Jurkat, Clone E6-1 (cell line): ENCODE results near the gene DCAF12. TPM values are rescaled to one million over a fixed set of nuclear protein-coding genes. Genes with fewer than 3 reads are reported as not detected.
"Not testable (repeated sequence)": the region's sequence is repeated elsewhere in the genome, so short reads cannot be mapped to it uniquely, and the experiment has no call there.

Experiments
- DNase-seq: peaks from one replicate; pipeline ENCODE4 v3.0.0-alpha.2; 2011; ENCODE audit warnings: low read depth, low spot score
- H3K4me3 ChIP-seq: 2 replicates; pipeline ENCODE4 v1.5.1; 2011; ENCODE audit warnings: mild to moderate bottlenecking, low read length, control low read depth, moderate library complexity
- polyA plus RNA-seq: library from polyadenylated mRNA; unstranded; fragments of >200 nt; gene quantifications from one replicate; pipeline ENCODE4 v1.2.1, GENCODE V29; 2012; ENCODE audit warnings: missing spikeins; ENCODE audit not compliant: insufficient read length, insufficient read depth

DCAF12 gene
- 49.4 TPM for polyA plus RNA-seq

DNA sequence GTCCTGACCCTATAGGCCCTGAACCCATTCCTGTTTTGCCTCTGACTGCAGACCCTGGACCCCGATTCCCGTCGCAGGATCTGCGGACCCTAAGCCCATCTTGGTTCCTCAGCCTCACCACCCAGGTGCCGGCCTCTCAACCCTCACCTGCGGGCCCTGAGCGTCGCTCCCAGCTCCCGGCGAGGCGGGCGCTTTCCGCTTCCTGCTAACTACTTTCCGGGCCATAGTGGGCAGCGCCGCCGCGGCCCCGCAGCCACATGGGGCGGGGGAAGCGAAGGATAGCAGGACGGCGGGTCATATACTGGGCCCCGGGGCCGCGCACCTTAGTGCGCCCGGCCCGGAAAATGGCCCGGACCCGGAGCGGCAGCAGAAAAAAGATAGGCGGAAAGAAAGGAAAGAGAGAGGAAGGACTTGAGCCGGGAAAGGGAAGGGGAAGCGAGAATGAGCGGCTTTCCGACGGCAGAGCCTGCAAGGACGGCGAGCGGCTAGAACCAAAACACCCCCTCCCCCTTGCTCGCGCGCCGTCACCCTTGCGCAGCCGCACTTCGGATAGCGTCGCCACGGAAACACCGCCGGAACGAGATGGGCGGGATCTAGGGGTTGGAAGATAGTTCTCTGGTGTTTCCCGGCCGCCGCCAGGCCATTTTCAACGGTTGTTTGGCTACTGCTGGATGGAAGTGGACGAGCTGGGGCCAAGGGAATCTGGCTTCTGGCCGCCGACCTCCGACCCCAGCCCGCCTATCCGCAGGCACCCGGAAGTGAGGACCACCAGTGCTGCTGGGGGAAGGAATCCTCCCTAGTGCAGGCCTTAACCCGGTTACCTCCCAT lies at the start of gene DCAF12:
TSS of gene DCAF12 (minus strand) at position 492 of the 828 bp plus-strand sequence. CDS start at position 225, 267 bp downstream.
- peak within 1 kb of the TSS; percentile 99 for H3K4me3 ChIP-seq
- DNase-seq: peak; percentile 86

DNA sequence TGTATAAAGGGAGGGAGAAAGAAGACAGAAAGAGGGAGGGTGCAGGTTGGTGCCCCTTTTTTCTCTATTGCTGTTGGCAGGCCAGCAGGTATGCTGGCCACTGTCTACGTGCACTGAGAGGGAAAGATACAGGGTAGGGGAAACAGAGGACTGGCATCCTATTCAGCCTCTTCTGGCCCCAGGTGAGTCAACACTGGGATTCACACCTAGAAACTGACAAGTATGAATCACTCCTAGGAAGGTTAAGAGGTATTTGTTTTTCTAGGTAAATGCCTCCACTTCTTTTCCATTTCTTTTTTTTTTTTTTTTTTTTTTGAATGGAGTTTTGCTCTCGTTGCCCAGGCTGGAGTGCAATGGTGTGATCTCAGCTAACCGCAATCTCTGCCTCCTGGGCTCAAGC lies 49.6 kb upstream of the DCAF12 start:
- no peak overlapping the region for H3K4me3 ChIP-seq
- no peak for DNase-seq

DNA sequence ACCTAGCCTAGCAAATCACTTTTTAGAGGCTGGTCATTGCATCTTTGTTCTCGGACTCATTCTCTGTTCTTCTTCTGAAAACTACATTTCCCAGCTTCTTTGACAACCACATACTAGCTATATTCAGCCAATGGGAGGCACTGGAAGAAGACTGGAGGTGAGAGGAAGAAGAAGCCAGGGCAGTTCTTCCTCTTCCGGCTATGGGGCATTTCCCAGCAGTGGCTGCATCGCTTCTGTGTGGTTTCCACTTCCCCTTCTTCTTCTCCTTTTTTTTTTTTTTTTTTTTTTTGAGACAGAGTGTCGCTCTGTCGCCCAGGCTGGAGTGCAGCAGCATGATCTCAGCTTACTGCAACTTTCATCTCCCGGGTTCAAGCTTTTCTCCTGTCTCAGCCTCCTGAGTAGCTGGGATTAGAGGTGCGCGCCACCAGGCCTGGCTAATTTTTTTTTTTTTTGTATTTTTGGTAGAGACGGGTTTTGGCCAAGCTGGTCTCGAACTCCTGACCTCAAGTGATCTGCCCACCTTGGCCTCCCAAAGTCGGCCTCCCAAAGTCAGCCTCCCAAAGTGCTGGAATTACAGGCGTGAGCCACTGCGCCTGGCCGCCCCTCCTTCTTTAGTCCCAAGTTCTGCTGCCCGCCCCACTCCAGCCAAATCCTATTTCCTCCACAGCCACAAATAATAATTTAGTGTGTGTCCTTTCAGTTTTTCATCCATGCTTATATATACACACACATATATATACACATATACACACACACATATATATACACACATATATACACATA lies 45.4 kb upstream of the DCAF12 start:
- DNase-seq: peak; percentile 57
- H3K4me3 ChIP-seq: no peak overlapping the region

DNA sequence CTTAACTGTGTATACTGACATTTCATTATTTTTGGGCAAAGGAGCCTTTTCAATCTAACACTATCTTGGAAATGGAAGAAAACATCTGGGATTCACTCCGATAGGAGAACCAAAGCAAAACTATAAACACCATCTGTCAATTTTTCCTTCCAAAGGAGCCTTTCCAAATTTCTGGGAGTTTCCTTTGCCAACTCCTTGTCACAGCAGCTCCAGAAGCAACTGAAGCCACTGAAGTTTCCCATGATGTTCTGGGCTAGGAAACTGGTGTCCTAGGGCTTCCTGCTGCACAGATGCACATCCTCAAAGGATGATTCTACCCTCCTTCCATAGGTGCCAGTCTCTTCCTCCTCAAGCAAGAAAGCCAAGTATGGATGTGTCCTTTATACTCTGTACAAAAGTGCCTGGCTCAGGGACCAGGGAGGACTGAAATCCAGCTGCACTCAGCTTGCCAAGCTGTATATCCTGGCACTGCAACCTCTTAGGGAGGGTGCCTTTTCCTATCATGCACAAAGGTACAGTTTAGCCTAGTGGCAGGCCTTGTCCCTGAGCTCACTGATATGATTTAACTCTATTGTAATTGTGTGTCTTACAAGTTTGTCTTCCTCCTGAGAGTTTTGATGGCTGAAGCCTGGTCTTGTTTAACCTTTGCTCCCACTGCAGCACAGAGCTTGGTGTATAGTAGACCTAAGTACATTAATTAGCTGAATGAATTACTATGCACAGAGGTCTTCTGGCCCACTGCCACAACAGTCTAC lies 43.9 kb upstream of the DCAF12 start:
- DNase-seq: no peak

DNA sequence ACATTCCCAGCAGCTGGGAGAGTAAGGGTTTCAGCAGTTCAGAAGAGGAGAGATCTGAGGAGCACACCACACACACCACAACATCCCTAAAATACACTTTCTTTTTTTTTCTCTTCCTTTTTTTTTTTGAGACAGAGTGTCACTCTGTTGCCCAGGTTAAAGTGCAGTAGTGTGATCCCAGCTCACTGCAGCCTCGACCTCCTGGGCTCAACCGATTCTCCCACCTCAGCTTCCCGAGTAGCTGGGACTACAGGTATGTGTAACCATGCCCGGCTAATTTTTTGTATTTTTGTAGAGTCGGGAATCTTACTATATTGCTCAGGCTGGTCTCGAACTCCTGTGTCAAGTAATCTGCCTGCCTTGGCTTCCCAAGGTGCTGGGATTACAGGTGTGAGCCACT lies 42.6 kb upstream of the DCAF12 start:
- H3K4me3 ChIP-seq: no peak overlapping the region
- DNase-seq: no peak

More for the DNA sequence above, 43.9 kb upstream of the DCAF12 start:
- no peak overlapping the region for H3K4me3 ChIP-seq

DNA sequence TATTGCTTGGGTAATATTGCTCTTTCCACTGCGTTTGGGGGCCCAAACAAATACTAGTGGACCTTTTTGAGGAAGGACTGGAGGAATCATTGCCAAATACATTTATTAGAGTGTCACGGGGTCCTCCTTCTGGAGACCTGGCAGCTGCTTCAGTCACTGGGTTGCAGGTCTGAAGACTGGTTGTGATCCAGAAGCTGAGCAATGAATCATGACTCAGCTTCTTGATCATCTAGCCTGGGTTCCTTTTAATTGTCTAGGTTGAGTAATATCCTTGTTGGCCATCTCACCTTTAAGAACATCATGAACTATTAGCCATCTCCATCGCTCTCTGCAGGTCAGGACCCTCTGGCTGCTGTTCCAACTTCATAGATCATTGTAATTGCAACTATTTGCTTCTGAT lies 36.9 kb upstream of the DCAF12 start:
- no peak overlapping the region for H3K4me3 ChIP-seq
- DNase-seq: no peak

DNA sequence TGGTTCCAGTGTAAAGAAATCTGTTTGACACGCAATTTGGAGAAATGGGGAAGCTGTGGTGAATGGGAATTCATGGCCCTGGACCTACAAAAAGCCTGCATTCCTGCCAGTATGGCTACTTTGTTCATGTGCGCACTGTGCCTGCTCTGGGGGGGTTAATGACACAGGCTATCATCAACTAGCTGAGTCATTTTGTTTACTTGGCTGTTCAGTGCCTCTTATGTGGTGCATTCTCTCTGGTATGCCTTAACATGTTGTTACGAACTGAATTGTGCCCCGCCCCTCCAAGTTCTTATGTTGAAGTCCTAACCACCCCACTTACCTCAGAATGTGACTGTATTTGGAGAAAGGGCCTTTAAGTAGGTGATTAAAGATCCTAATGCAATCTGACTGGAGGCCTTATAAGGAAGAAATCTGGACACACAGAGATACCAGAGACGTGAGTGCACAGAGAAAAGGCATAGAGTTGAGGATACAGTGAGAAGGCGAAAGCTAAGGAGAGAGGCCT lies 31.9 kb upstream of the DCAF12 start:
- H3K4me3 ChIP-seq: no peak overlapping the region
- no peak for DNase-seq

DNA sequence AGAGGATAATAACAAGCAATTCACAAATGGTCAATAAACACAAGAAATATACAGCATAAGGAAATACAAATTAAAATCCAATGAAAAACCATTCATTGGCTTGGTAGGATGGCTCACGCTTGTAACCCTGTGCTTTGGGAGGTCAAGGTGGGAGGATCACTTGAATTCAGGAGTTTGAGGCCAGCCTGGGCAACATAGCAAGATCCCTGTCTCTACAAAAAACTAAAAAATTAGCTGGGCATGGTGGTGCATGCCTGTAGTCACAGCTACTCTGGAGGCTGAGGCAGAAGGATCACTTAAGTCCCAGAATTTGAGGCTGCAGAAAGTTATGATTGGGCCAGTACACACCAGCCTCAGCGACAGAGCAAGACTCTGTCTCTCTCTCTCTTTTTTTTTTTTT lies 31.4 kb upstream of the DCAF12 start:
- H3K4me3 ChIP-seq: no peak overlapping the region
- DNase-seq: no peak

DNA sequence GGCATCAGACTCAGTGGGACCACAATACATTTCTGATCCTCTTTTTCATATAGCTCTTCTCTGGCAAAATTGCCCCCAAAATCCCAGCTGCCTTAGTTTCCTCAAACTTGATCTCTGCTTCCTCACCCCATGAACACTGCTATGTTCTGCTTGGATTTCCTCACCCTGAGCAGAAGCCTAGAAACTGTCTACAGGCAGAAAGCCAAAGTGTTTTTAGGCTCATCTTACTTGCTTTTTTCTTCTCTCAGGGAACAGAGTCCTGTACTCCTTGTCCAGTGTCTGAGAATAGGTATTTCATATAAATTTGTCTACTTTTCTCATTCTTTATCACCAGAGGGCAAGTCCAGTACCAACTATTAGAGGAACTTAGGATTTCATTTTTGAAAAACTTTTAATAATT lies 30.8 kb upstream of the DCAF12 start:
- DNase-seq: no peak
- H3K4me3 ChIP-seq: no peak overlapping the region

DNA sequence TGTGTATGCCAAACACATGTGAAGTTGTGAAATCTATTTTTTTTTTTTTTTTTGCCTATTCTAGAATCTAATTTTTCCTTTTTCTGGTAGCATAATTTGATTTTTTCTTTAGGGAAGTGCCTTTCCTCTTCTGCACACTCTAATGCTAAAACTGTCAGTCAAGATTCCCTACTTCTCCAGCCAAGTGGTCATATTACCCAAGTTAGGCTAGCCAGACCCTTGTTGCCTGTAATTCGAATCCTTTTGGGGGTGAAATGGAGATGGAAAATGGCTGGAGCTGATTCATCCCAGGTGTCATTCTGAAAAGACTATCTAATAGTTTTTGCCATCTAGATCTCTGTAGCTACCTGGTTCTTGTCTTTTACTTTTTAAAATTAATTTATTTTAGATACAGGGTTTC lies 27.6 kb upstream of the DCAF12 start:
- DNase-seq: no peak
- no peak overlapping the region for H3K4me3 ChIP-seq

DNA sequence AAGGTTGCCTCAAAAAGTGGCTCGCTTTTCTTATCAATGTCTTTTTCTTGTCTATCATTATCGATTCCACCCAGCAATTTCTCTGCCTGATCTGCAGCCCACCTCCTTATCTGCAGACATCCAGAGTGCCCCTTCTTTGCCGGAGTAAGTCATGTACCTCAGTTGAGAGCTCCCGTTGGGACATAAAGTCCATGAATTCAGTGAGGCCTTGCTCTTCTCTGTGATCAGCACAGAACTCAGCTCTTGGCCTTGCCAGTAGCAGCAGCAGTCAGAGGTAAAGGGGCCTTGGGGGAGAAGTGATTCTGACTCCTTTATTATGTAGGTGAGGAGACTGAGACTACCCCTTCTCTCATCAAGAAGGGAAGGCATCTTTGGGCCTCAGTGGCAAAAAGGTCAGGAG lies 24.9 kb upstream of the DCAF12 start:
- DNase-seq: no peak
- H3K4me3 ChIP-seq: no peak overlapping the region

DNA sequence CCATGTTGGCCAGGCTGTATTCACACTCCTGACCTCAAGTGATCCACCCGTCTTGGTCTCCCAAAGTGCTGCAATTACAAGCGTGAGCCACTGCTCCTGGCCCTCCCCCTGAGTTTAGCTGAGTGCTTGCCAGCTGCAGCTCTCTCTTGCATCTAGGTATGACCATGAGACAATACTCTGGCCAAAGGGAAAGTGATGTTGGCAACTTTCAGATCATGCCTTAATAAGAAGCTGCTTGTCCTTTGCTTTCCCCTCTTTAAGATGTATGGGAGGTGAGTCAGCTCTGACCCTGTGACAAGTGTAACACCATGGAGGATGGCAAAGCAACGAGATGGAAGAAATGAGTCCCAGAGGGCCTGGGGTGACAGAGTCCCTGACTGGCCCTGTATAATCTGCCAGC lies 18.7 kb upstream of the DCAF12 start:
- no peak overlapping the region for H3K4me3 ChIP-seq
- no peak for DNase-seq

DNA sequence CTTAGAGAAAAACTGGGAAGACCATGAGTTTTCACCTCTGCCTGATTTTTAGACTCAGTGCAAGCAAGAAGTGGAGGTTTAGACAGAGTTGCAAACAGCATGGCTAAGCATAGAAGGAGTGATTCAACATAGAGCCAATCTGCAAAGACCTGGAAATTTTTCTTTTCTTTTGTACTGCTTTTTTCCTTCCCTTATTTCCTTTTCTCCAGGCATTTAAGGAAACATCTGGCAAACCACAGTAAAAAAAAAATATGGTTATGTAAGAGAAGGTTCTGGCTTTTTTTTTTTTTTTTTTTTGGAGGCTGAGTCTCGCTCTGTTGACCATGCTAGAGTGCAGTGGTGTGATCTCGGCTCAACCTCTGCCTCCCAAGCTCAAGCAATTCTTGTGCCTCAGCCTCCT lies 16.6 kb upstream of the DCAF12 start:
- no peak for DNase-seq
- H3K4me3 ChIP-seq: no peak overlapping the region

DNA sequence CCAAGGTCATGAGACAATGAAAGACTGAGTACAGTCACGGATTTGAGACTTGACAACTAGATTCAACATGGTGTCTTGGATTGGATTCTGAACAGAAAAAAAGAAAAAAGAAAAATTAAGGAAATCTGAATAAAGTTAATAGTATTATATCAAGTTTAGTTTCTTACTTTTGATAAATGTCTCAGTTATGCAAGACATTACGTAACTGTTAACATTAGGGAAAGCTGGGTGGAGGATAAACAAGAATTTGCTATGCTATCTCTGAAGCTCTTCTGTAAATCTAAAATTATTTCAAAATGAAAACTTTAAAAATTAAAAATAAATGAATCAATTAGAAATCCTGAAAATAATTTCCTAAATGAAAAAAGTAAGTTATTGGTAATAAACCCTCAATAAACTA lies 14.4 kb upstream of the DCAF12 start:
- H3K4me3 ChIP-seq: no peak overlapping the region
- no peak for DNase-seq

DNA sequence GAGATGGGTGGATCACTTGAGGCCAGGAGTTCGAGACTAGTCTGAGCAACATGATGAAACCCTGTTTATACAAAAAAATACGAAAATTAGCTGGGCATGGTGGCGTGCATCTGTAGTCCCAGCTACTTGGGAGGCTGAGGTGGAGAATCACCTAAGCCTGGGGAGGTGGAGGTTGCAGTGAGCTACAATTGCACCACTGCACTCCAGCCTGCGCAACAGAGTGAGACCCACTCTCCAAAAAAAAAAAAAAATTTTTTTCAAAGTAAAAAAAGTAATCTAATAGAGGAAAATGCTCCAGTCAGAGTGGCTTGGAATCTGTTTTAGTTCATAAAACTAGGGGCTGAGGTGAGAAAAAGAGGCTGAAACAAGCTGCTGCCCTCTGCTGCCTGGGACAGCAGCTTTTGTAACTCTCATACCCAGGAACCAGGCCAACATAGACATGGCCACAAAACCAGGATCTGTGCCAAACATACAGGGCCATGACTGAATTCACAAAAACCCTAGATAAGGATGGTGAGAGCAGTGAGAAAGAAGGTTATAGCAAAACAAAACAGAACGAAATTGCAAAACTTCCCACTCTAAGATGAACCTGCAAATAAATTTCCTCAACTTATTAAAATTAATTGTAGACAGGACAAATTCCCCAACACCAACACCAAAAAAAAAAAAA lies 13.1 kb upstream of the DCAF12 start:
- no peak for DNase-seq
- H3K4me3 ChIP-seq: no peak overlapping the region

DNA sequence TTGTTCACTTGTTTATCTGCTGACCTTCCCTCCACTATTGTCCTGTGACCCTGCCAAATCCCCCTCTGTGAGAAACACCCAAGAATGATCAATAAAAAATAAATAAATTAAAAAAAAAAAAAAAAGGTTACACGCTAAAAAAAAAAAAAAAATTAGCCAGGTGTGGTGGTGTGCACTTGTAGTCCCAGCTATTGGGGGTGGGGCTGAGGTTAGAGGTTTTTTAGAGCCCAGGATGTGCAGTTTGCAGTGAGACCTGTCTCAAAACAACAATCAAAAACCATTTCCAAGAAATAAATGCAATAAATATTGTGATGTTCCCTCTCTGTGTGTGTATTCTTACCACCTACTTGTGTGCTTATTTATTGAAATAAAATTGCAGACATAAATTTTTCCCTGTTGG lies 12.1 kb upstream of the DCAF12 start:
- H3K4me3 ChIP-seq, DNase-seq: not testable (repeated sequence)

DNA sequence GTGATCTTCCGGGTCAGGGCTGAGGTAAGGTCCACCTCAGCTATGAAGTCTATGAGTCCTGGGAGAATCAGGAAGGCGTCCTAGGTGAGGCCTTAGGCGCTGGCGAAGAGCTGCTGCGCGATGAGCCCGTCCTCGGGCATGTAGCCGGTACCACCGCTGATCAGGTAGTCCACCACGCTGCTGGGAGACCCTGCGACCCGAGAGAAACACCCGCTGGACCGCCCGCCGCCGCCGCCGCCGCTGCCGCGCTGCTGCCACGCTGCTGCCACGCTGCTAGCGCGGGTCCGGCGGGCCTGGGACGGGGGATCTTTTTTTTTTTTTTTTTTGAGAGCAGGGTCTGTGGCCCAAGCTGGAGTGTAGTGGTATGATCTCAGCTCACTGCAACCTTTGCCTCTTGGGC lies 8.0 kb upstream of the DCAF12 start:
- DNase-seq: no peak

DNA sequence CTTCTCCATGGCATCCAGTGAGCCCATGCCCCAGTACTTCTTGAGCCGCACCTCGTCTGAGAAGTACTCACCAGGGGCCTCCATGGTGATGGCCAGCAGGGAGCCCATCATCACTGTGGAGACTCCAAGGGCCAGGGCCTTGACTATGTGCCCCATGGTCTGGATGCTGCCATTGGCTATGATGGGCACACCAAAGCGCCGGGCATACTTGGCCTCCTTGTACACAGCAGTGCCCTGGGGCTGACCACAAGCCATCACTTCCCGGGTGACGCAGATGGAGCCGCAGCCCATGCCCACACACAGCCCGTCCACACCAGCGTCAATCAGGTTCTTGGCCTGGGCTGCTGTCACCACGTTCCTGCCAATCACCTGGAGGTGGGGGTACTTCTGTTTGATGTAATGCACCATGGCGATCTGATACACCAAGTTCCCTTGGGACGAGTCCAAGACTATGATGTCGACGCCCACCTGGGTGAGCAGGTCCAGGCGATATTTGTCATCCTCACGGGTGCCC lies 7.0 kb upstream of the DCAF12 start:
- no peak for DNase-seq
- no peak overlapping the region for H3K4me3 ChIP-seq

More for the DNA sequence above, 8.0 kb upstream of the DCAF12 start:
- no peak overlapping the region for H3K4me3 ChIP-seq

DNA sequence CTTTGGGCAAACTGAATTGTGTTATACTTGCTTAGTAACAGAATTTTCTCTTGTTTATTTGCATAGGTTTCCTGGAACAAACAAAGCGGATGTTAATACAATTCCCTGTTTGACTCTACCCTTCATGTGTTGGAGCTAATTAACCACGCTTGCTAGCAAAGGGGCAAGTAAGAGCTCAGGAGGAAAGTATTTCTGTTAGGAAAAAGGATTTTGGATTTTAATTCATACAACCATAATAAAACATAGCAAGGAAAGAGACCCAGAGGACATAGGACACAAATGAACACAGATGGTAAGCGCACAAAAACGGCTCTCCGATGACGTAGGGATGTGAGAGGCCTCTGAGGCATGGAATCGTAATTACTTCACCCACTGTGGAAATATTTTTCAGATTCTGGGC lies 5.1 kb upstream of the DCAF12 start:
- no peak for DNase-seq
- H3K4me3 ChIP-seq: no peak overlapping the region
